ENCODE data around the gene SLC8A2.
"Not testable (repeated sequence)": the region's sequence is repeated elsewhere in the genome, so short reads cannot be mapped to it uniquely, and the experiment has no call there.

SLC8A2 gene

DNA sequence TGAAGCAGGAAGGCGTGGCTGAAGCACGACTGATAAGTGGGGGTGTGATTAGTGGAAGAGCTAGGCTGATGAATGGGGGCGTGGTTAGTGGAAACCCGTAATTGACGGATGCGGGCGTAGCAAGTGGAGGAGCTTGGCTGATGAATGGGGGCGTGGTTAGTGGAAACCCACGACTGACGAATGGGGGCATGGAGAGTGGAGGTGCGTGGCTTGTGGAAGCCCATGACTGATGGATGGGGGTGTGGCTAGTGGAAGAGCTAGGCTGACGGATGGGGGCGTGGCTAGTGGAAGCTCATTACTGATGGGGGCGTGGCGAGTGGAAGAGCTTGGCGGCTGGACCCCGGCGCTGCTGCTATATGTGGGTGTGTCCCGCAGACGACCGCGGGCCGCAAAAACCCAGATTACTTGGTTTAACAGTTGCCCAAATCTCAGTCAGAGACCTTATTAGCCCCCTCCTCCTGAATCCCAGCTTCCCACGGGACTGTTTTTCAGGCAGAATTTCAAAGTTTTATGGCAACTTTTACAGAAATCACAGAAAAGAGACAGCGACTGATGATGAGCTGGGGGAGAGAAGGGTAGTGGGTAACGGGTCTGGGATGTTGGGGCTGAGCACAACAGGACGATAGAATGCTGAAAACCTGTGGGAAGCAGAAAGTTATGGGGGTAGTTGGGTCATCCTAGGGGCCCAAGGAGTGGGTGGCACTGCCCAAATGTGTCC, 43.4 kb downstream of the SLC8A2 start:
- peak; percentile 99 for DNase-seq

DNA sequence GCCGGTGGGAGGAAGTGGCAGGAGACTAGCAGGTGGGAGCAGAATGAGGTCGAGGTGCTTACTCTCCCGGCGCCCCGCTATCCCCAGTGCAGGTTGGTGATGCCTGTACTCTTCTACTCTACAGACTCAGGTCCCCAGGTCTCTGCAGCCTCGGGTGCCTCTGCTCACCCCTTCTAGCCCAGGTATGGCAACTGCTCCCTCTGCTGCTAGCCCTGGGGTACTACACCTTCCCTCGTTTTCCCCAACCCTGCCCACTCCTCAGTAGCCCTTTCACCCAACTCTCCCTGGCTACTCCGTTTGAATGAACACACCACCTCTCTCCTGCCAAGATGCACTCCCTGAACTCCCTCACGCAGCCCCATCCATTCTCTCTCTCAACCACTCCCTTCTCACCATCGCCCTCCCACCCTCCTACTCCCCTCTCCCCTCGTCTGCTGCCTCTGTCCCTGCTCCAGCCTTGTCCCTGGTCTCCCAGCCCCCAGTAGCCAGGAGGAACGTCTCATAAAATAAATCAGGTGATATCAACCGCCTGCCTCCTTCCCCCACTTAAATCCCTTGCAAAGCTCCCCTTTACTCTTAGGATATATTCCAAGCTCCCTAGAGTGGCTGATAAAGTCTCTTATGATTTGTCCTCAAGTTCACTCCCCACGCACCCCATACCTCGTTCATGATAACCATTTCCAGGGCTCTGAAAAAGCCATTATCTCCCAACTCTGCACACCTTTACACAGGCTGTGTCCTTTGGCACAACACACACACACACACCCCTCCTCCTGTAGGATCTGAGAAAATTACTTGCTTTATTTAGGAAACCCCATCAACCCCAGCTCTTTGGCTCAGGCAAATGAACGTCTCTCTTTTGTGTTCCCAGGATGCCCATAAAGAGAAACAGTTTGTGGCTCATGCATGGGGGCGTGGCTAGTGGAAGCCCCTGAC, 44.2 kb downstream of the SLC8A2 start:
- DNase-seq: peak; percentile 61

DNA sequence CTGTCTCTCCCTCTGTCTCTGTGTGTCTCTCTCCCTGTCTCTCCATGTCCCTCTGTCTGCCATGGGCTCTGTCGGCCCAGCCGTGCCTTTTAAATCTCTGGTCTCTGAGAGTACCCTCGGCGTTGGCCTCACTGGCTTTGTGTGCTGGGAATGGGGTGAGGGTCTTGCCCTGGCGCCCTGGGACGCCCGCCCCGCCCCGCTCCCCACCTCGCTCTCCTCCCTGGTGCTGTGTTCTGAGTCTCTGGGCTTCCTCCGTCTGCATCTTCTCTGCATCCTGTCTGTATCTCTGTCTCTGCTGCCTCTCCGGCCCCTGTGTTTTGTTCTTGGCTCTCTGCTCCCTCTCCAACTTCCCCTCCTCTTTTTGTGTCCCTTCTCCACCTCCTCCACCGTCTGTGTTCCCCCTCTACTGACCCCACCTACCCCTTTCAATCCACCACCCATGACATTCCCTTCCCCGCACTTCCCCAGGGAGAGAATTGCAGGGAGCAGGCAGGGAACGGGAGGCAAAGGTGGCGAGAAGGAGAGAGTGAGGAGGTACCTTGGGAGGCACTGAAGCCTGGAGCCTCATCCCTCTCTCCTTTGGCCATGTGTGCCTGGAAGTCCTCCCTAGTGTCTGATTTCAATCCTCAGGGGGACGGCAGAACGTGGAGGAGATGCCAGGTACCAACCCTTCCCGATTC, 48.4 kb downstream of the SLC8A2 start:
- DNase-seq: no peak

DNA sequence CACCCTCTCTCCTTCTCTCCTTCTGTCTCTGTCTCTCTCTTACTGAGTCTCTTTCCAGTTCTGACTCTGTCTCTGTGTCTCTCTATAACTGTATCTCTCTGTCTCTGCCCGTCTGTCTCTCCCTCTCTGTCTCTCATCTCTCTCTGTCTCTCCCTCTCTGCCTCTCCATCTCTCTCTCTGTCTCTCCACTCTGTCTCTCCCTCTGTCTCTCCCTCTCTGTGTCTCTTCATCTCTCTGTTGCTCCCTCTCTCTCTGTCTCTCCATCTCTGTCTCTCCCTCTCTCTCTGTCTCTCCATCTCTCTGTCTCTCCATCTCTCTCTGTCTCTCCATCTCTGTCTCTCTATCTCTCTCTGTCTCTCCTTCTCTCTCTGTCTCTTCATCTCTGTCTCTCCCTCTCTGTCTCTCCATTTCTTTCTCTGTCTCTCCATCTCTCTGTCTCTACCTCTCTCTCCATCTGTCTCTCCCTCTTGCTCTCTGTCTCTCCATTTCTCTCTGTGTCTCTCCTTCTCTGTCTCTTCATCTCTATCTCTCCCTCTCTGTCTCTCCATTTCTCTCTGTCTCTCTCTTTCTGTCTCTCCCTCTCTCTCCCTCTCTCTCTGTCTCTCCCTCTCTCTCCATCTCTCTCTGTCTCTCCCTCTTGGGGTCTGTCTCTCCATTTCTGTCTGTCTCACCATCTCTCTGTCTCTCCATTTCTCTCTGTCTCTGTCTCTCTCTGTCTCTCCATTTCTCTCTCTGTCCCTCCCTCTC, 49.1 kb downstream of the SLC8A2 start:
- DNase-seq: no peak

DNA sequence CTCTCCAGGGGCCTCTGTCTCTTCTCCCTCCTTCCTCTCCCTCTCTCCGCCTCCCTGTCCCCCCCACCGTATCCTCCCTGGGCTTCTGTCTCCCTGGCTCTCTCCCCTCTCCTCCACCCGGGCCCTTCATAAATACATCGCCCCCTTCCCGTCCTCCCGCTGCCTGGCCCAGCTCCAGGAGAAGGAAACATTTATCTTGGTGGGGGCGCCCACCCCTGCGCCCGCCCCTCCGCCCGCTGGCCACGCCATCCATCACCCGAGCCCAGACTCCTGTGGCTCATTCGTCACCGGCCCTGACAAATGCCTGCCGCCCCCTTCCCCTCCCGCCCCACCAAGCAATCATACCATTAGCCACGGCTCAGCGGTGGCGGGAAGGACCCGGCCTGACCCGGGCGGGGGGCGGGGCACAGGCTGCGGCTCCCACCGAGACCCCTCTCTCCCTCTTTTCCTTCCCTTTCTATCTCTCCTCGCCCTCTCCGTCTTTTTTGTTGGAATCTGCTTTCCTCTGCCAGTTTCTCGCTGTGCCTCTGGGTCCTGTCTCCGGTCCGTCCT, 49.8 kb downstream of the SLC8A2 start:
- DNase-seq: peak; percentile 65

DNA sequence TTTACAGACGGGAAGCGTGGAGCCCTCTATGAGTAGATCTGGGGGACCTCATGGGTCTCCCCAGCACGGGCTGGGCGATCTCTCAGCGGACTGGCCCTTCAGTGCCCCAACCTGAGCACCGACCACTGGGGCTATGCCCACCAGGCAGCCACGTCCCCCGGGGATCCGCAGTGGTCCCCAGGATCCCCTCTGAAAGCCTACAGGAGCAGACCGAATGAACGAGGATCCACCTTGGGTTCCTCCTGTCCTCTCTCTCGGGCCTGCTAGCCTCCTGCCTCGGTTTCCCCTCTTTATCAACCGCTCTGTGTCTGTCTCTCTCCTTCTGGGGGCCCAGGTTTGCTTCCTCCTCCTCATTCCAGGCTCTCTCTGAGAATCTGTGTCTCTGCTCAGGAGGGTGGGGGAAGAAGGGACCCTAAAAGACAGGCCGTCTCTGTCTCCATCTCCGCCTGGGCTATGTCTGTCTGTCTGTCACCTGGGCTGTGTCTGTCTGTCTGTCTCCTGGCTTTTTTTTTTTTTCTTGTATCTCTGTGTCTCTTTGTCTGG, 50.4 kb downstream of the SLC8A2 start:
- no peak for DNase-seq

DNA sequence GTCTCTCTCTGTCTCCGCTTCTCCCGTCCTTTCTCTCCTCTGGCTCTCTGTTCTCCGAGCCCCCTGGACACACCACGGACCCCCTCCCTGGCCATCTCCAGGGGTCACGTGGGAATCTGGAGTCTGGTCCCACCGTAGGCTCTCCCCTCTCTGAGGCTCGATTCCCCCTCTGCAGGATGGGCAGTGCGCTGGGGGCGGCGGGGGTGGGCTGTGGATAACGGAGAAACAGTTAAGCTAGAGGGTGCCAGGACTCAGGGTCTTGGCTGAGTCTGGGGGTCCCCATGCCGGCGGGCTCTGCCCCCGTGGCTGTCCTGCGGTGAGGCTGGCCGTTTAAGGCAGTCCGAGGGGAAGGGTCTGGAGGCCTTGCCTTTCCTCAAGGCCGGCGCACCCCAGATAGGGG, 51.9 kb downstream of the SLC8A2 start:
- DNase-seq: no peak

DNA sequence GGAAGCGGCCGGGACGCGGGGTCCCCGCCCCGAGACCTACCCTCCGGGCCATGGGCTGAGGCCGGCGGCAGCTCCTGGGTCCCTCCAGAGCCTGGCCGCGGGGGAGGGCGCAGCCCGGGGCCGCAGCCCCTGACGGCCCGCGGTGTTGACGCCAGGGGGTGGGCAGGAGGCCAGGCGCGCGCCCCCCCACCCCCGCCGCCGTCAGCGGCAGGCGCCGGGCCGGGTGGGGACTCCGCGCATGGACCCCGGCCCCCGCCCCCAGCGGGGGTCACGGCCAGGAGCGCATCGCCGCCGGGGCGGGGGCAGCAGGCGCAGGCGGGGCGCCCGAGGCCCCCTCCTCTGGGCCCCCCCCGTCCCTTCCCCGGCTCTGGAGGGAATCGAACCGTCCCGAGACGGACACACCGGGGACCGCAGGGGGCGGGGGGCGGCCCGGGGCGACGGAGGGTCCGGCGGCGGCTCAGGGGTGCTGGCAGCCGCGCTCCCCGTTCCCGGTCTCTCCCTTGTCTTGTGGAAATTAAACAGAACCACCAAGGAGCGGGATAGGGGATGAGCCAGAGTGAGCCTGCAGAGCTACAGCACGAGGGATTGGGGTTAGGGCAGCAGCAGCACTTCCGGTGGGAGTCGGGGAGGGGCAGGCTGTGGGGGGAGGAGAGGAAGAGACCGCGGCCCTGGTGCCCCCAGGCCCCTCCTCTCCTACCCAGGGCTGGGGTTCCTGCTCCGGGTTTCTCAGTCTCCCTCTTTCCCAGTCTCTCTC, 52.5 kb downstream of the SLC8A2 start, which contains the start of gene MEIS3:
Gene MEIS3, minus strand, starts transcription at position 498 of the 754 bp plus-strand sequence. Its CDS starts 446 bp downstream, at position 52.
- DNase-seq: no peak

DNA sequence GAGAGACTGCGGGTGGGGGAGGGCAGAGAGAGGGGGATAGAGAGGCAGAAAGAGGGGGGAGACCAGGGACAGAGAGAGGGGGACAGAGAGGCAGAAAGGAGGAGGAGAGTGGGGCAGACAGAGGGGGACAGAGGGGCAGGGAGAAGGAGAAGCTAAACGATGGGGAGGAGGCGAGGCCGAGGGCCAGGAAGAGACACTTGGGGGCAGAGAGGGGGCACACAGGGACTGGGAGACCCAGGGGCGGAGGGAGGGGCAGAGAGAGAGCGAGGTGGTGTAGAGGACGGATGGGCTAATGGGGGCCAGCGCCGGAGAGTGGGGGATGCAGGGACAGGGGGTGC, 53.0 kb downstream of the SLC8A2 start:
- no peak for DNase-seq

DNA sequence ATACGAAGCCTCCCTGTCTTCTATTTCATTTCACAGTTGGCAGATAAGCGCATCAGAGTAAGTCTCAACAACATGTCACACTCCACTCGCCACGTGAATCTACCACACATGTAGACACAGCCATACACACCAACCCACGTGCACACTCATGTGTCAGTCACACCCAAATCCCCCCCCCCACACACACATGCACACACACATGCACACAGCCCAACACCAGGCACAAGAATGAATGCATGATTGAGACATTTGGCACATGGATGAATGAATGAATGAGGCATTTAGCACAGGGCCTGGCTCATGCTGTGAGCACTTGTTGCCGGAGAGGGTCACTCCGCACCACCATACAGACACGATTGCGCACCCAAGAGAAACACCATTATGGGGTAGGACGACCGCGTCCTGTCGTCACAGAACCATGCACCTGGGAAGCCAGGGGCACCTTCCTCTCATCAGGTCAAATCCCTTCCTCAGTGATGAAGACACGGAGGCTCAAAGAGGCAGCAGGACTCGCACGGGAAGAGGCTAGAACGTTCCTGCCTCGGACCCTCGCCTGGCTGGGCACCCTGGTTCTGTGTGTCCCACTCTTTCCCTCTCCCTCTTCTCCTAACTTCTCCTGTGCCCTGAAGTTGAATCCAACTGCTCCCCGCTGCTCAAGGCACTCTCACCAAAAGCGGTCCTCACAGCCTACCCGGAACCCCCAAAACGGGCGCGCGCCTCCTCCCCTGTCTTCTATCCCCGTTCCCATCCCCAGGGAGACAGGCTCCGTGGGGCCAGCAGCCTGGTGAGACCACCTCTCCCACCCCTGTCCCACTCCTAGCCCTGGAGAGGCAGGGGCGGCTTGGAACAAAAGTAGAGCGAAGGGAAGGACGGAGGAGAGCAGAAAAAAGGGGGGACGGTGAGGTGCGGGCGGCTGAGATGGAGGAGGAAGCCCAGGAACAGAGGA, 53.7 kb downstream of the SLC8A2 start:
- DNase-seq: no peak

DNA sequence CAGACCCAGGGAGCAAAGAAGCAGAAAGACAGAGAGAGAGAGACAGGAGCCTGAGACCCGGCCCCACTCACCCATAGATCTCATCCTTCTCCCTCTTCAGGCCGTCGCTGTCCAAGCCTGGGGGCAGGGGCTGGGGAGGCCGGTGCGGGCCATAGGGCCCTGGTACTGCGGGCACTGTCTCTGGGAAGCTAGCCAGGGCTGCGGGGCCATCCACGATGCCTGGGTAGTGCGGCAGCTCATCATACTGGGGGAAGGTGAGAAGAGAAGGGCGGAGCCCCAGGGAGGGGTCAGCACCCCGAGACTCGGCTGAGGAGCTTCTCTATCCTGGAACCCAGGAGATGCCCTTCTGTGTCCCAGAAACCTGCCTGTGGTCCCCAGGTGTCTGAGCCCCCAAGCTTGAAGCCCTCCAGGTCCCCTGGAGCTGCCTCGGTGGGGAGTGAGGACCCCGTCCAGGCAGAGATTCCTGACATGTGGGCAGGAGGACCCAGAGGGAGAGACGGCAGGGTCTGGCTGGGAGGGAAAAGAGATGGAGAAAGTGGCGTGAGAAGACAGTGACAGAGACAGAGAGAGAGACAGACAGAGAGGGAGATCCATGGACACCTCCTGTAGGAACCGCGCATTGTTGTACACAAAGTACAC, 54.5 kb downstream of the SLC8A2 start:
- DNase-seq: no peak

DNA sequence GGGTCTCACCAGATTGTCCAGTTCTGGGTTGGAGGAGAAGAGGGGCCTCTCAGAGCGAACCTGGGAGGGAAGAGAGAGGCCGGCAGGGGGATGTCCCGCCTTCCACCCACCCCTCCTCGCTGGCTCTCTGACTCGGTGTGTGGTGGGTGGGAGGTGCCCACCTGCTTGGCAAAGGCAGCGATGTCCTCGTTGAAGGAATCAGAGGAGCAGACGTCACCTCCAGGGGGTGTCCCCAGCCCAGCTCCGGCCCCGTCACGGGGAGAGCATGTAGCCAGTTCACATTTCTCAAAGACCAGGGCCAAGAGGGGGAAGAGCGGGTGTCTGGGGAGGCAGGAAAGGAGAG, 55.1 kb downstream of the SLC8A2 start:
- DNase-seq: no peak

DNA sequence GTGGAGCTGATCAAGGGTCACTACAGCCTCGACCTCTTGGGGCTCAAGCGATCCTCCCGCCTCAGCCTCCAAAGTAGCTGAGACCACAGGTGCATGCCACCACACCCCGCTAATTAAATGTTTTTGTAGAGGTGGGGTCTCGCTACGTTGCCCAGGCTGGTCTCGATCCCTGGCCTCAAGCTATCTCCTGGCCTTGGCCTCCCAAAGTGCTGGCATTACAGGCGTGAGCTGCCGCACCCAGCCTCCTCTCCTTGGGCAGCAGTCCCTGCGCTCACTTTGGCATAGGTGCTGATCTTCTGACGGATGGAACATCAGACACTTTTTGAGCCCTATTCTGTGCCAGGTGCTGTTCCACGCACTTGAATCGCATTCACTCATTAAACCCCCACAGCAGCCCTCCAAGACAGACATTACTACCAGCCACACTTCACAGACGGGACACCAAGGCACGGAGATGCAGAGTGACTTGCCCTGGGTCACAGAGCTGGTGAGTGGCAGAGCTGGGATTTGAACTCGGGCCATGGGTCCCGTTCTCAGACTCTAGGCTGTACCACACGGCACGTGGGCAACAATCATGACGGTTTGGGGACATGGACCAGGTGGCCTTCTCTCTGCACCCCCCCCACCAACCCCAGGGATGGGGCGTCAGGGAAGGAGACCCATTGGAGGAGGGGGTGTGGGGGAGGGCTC, 55.6 kb downstream of the SLC8A2 start:
- no peak for DNase-seq

DNA sequence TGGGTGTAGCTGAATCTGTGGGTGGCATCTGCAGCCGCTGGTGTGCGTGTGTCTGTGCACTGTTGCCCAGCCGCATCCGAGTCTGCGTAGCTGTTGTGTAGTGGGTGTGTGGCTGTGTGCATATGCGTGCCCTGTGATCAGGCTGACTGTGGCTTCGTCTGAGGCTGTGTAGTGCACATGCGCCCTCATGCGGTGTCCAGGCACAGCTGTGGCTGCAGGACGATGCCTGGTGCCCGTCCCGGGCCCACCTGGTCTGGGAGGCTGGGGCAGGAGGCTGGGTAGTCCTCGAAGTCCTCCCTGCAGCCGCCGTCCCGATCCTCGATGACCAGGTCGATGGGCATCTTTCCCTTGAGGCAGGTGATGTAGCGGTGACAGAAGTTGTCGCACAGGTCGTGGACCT, 57.2 kb downstream of the SLC8A2 start:
- no peak for DNase-seq

DNA sequence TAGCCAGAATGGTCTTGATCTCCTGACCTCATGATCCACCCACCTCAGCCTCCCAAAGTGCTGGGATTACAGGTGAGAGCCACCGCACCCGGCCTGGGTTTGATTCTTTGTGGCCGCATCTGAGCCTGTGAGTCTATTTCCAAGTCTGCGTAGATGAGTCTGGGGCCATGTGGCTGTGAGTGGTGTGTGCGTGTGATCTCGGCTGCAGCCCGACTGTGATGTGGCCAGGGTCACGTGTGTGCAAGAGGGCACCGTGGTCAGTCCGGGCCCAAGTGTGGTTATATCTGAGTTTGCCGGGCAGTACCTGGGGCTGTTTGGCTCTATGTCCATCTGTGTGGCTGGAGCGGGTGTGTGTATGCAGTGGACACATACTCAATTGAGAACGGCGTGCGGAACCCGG, 57.8 kb downstream of the SLC8A2 start:
- DNase-seq: no peak

DNA sequence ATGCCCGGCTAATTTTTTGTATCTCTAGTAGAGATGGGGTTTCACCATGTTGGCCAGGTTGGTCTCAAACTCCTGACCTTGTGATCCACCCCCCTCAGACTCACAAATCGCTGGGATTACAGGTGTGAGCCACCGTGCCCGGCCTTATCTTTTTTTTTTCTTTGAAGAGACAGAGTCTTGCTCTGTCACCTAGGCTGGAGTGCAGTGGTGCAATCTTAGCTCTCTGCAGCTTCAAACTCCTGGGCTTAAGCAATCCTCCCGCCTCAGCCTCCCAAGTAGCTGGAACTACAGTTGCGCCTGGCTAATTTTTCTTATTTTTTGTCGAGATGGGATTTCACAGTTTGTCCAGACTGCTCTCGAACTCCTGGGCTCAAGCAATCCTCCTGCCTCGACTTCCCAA, 60.0 kb downstream of the SLC8A2 start:
- DNase-seq: not testable (repeated sequence)

DNA sequence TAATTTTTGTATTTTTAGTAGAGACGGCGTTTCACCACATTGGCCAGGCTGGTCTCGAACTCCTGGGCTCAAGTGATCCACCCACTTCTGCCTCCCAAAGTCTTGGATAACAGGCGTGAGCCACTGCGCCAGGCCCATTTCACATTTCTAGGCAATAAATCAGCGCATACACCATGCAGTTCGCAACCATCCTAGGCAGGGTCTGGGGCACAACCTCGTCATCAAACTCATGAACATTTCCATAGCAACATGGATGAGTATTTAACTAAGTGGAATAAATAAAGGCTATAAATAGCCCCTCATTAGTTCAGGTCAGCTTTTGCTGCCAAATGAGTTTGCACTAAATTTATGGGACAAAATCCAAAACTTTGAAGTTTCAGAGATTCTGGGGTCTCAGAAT, 60.6 kb downstream of the SLC8A2 start:
- no peak for DNase-seq

DNA sequence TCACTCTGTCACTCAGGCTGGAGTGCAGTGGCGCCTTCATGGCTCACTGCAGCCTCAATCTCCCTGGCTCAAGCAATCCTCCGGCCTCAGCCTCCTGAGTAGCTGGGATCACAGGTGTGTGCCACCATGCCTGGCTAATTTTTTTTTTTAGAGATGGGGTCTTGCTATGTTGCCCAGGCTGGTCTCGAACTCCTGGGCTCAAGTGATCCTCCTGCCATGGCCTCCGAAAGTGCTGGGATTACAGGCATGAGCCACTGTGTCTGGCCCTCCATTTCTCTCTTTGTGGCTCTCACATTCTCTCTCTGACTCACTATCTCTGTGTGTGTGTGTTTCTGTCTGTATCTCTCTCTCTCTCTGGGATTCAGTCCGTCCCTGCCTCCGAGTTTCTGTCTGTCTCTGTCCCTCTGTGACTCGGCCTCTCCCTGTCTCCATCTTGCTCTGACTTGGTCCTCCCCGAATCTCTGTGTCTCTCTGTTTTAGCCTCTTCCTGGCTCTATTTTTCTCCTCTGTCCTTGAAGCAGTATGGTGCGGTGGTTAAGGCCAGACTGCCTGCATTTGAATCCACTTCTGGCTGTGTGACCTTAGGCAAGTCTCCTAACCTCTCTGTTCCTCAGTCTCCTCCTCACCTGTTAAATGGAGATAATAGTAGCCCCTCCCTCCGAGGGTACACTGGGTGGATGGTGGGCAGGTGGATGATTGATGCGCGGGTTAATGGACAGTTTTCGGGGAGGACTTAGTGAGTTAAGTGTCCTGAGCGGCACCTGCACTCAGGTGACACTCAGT, 63.3 kb downstream of the SLC8A2 start:
- DNase-seq: no peak
